OCI-M1 (cell line): Measurements from ENCODE around the gene RFPL1.
A peak's percentile ranks its signal among the peaks of the same experiment; 100 is the strongest.
"Not testable (repeated sequence)": the region's sequence is repeated elsewhere in the genome, so short reads cannot be mapped to it uniquely, and the experiment has no call there.

Experiments used
- DNase-seq: peaks from one replicate; lab custom pipeline; 2025; lab: John Stamatoyannopoulos, UW

The RFPL1 gene

DNA sequence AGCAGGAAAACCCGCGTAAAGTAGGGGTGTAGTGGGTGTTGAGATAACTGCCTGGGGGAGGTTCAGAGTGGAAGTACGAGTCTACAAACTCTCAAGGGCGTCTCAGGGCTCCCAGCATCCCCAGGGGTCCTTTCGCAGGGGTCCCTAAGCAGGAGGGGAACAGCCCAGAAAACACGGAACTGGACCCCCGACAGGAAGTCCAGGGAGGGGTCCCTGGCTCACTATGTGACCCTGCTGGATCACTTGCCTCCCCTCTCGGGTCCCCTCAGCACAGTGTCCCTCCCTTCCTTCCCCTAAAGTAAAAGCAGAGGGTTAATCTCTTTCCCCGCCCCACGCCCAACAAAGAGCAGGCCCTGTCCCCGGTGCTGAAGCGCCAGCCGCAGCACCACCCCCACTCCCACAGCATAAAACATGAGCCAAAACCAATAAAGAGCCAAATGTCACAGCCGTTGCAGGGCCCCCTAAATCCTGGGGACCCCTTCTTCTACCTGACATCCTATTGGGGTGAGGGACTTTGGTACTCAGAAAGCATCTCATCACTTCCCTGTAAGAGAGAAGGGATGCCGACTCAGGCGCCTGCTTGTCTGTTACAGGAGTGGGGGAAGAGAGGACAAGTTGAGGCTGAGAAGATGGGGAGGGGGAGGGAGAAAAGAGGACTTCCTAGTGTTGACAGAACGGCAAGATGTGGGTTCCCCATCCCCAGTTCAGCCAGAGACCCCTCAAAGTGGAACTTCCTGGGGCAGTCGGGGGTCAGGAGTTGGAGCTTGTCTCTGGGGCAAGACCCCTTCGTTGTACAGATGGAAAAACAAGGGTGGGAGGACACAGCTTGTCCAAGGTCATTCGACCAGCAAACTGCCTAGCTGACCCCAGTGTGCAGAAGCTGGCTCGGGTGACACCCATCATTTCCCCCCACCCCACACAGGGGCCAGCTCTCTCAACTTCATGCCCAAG is 40.2 kb downstream of the RFPL1 start:
- DNase-seq: peak; percentile 61

DNA sequence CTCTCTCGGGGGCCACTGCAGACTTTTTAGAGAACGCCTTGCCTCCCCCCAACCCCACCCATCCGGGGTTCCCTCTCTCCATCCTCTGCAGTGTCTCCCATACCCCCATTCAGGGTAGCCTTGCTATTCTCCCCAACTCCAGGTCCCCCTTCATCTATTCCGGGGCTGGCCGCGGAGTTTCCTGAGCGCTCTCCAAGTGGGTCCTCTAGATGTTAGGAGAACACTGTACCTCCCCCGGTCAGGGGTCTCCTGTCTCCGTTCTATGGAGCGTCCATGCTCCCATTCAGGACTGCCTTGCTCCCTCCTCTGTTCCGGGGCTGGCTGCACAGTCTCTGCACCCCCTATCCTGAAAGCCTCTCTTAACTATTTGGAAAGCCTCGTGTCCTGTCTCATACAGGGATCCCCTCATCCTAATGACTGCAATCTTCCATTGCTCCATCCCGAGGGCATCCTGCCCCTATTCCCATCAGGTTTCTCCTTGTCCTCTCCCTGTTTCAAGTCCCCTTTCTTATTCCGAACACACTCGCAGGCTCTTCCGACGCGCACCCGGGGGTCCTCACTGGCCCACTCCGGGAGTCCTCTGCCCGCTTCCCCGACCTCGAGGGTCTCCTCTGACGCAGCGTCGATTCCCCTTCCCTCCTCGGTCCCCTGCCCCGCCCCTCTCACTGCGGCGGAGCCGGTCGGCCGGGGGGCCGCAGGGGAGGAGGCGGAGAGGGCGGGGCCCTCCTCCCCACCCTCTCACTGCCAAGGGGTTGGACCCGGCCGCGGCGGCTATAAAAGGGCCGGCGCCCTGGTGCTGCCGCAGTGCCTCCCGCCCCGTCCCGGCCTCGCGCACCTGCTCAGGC is 41.3 kb downstream of the RFPL1 start, which contains the start of gene NEFH:
NEFH (plus strand) TSS at position 802 of the 845 bp plus-strand sequence. CDS start 45 bp downstream, outside the sequence.
- no peak for DNase-seq

GRCh38 chr22:29480262-29480511 is 41.8 kb downstream of the RFPL1 start:
- DNase-seq: no peak

DNA sequence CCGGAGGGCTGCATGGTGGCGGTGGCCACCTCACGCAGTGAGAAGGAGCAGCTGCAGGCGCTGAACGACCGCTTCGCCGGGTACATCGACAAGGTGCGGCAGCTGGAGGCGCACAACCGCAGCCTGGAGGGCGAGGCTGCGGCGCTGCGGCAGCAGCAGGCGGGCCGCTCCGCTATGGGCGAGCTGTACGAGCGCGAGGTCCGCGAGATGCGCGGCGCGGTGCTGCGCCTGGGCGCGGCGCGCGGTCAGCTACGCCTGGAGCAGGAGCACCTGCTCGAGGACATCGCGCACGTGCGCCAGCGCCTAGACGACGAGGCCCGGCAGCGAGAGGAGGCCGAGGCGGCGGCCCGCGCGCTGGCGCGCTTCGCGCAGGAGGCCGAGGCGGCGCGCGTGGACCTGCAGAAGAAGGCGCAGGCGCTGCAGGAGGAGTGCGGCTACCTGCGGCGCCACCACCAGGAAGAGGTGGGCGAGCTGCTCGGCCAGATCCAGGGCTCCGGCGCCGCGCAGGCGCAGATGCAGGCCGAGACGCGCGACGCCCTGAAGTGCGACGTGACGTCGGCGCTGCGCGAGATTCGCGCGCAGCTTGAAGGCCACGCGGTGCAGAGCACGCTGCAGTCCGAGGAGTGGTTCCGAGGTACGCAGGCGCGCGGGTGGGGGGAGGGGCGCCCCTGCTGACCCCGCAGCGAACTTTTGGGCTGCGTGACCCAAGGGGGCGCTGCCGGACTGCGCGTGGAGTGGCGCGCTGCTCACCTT is 42.3 kb downstream of the RFPL1 start:
- peak; percentile 83 for DNase-seq

- peak; percentile 48 for DNase-seq
Measured at GRCh38 chr22:29481265-29482000, 43.0 kb downstream of the RFPL1 start.

- no peak for DNase-seq
Measured at GRCh38 chr22:29482253-29482652, 43.9 kb downstream of the RFPL1 start.

DNA sequence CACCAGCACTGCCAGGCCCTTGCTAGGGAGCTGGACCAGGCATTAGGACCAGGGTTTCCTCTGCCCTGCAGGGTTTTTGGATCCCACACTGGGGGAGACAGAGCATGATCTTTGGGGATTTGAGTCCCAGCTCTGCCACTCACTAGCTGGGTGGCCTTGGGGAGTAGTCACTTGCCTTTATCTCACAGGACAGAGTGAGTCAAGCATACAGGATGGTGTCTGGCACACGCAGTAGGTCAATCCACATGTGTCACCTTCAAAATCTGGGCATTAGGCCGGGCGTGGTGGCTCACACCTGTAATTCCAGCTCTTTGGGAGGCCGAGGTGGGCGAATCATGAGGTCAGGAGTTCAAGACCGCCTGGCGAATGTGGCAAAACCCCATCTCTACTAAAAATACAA is 44.3 kb downstream of the RFPL1 start:
- no peak for DNase-seq

- DNase-seq: no peak
Measured at GRCh38 chr22:29483254-29483653, 44.9 kb downstream of the RFPL1 start.

GRCh38 chr22:29484642-29485041 is 46.3 kb downstream of the RFPL1 start:
- DNase-seq: no peak

- no peak for DNase-seq
Measured at GRCh38 chr22:29485448-29485847, 47.1 kb downstream of the RFPL1 start.

DNA sequence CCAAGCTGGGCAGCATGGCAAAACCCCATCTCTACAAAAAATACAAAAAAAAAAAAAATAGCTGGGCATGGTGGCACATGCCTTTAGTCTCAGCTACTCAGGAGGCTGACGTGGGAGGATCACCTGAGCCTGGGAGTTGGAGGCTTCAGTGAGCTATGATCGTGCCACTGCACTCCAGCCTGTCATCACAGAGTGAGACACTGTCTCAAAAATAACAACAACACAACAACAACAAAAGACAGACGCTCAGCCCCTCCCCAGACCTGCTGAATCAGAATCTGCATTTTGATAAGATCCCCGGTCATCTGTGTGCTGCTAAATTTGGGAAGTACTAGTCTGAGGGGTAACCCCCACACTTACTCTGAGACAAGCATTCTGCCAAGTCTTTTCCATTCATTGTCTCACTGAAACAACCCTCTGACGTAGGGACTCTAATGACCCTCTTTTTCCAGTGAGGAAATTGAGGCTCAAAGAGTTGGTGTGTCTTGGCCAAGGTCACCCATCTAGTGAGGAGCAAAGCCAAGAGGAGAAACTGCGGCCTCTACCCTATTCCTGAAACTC is 49.1 kb downstream of the RFPL1 start:
- peak; percentile 15 for DNase-seq

- DNase-seq: not testable (repeated sequence)
Measured at GRCh38 chr22:29489127-29489780, 50.9 kb downstream of the RFPL1 start.

- no peak for DNase-seq
Measured at GRCh38 chr22:29491012-29491411, 52.6 kb downstream of the RFPL1 start.
